ENCODE results near the gene ANO1. TPM values are rescaled to one million over a fixed set of nuclear protein-coding genes. Genes with fewer than 3 reads are reported as not detected.
A peak's percentile ranks its signal among the peaks of the same experiment; 100 is the strongest.

ANO1 gene
- total RNA-seq, 1 experiment from 2014 or later = 10.9 TPM

DNA sequence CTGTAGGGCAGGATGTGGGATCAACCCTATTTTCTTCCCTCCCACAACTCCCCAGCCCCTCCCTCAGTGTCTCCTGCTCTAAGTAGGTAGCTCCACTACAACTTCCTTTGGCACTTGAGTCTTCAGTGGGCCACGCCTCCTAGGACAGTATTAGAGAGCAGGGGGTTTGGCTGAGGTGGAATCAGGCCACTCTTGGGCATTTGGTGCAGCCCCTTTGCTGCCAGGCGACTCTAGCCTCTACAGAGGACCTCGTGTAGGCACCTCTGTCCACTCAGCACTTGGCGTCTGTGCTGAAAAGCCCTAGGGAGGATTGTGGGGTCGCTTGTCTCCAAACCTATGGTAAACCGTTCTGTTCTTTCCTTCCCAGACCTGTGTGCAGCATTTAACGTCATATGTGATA is 127.6 kb downstream of the ANO1 start:
- DNase-seq = no peak
- Histone ChIP-seq H2BK20ac (ENCODE audit: low read depth, low read length, poor library complexity, severe bottlenecking) (no peak overlapping the region), H3K79me1 (ENCODE audit: insufficient read depth, low read depth, low read length, poor library complexity, severe bottlenecking) (peaks cover 9% of the 10 kb centered on the region), H3K27me3 (ENCODE audit: insufficient read depth, low read length) (no peaks in the 10 kb centered on the region), H3K18ac (ENCODE audit: insufficient read length, low read depth, low read length) (no peak overlapping the region), H2BK15ac (ENCODE audit: low read depth, low read length) (no peak overlapping the region), H2AK5ac (ENCODE audit: insufficient read length, low read length) (no peak overlapping the region), H3K4me1 (ENCODE audit: insufficient read depth, low read length) (peaks cover 3% of the 10 kb centered on the region; the same call in 1 of the 2 replicates), H3K4me2 (ENCODE audit: insufficient read depth, insufficient read length, low read length) (no peak overlapping the region), H3K56ac (ENCODE audit: insufficient read length, low read depth, low read length) (no peak overlapping the region), H2AFZ (ENCODE audit: low read length) (no peak overlapping the region), H4K5ac (ENCODE audit: insufficient read length, low read depth, low read length) (no peak overlapping the region), H3K27ac (ENCODE audit: insufficient read length, low read depth, low read length) (no peak overlapping the region), H3T11ph (ENCODE audit: low read length) (no peak overlapping the region), H4K20me1 (ENCODE audit: control insufficient read depth, insufficient read depth, insufficient read length) (peaks cover 3% of the 10 kb centered on the region), H3K23ac (ENCODE audit: insufficient read length, low read depth, low read length) (no peak overlapping the region), H3K14ac (ENCODE audit: insufficient read depth, low read length) (no peak overlapping the region), H2BK120ac (ENCODE audit: low read depth, low read length, poor library complexity, severe bottlenecking) (no peak overlapping the region), H3K4ac (ENCODE audit: low read depth, low read length) (no peak overlapping the region), H3K9me3 (ENCODE audit: control insufficient read depth, low read depth, low read length) (no peaks in the 10 kb centered on the region), H4K8ac (replicated peaks; ENCODE audit: insufficient read length, low read depth, low read length) (no peak overlapping the region), H2BK12ac (ENCODE audit: insufficient read length, low read depth, low read length) (no peak overlapping the region), H2BK5ac (ENCODE audit: insufficient read length, low read length) (no peak overlapping the region), H4K91ac (ENCODE audit: insufficient read length, low read depth, low read length) (no peak overlapping the region), H3K79me2 (ENCODE audit: insufficient read depth, low read length) (peaks cover 17% of the 10 kb centered on the region), H3K23me2 (ENCODE audit: insufficient read length, low read depth, low read length, poor library complexity, severe bottlenecking) (peaks cover 14% of the 10 kb centered on the region), H3K9ac (ENCODE audit: extremely low read depth, insufficient read length, low read length) (no peak overlapping the region)
- H3K4me3 Mint-ChIP-seq = 0 out of 5 replicates have a peak overlapping the region, but pooled peaks of 1 of the 2 experiments have one; percentile 87
- no CpG with 5 or more reads among the region's 7 CpGs for WGBS (ENCODE audit: extremely low coverage, insufficient read length, low lambda C conversion rate)
- H3K27me3 Mint-ChIP-seq (ENCODE audit: low read depth) = no peaks in the 10 kb centered on the region
- TF ChIP-seq, protein P1, sequence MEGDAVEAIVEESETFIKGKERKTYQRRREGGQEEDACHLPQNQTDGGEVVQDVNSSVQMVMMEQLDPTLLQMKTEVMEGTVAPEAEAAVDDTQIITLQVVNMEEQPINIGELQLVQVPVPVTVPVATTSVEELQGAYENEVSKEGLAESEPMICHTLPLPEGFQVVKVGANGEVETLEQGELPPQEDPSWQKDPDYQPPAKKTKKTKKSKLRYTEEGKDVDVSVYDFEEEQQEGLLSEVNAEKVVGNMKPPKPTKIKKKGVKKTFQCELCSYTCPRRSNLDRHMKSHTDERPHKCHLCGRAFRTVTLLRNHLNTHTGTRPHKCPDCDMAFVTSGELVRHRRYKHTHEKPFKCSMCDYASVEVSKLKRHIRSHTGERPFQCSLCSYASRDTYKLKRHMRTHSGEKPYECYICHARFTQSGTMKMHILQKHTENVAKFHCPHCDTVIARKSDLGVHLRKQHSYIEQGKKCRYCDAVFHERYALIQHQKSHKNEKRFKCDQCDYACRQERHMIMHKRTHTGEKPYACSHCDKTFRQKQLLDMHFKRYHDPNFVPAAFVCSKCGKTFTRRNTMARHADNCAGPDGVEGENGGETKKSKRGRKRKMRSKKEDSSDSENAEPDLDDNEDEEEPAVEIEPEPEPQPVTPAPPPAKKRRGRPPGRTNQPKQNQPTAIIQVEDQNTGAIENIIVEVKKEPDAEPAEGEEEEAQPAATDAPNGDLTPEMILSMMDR (conservative IDR thresholded peaks at IDR 0.05) = no peak
- H3K4me1 Mint-ChIP-seq = peaks cover 37 to 42% of the 10 kb centered on the region in 2 experiments
- H3K27ac Mint-ChIP-seq = peak overlapping the region in 2 of 3 experiments; percentile 68 to 91; a peak in 4 of 7 replicates
- H3K36me3 Mint-ChIP-seq (ENCODE audit: insufficient read depth in 1 of 3, low read depth in 3 of 3) = peaks cover 27 to 53% (median 47%) of the 10 kb centered on the region in 3 experiments
- no peaks in the 10 kb centered on the region for H3K9me3 Mint-ChIP-seq

Measured in H9 (cell line).